ENCODE data around the gene TMEM92.

DNA sequence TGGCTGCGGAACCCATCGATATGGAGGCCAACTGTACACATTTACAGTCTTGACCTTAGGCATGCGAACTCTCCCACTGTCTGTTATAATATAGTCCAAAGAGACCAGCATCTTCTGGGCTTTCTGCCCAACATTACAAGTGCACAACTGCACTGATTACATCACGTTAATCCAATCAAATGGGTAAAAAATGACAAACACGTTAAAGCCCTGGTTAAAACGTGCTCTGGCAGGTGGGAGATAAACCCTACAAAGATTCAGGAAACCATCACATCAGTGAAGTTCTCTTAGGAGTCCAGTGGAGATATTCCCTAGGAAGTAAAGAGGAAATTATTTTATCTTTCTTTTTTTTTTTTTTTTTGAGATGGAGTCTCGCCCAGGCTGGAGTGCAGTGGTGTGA lies 48.0 kb downstream of the TMEM92 start:
- TF ChIP-seq POLR2A (IDR thresholded peaks at IDR 0.05; ENCODE audit: low read depth, low read length) (no peak), POLR2AphosphoS5 (IDR thresholded peaks at IDR 0.05; ENCODE audit: low read depth, low read length) (no peak), TAF1 (IDR thresholded peaks at IDR 0.05; ENCODE audit: low read depth, low read length) (no peak), SPI1 (IDR thresholded peaks at IDR 0.05; ENCODE audit: low read depth, low read length) (no peak), POU2F2 (IDR thresholded peaks at IDR 0.05; ENCODE audit: low read depth, low read length) (no peak), PAX5 (IDR thresholded peaks at IDR 0.05; ENCODE audit: insufficient read depth, low read length, severe bottlenecking) (no peak)
